Vagina (tissue), 2 donors: ENCODE results near the gene KCNIP4.

ENCODE experiments used
- POLR2A ChIP-seq, 2 donors: fragments of 450-650 bp; IDR thresholded peaks; one replicate each; pipeline ENCODE4 v1.6.1; 2017; ENCODE audit warnings: antibody characterized with exemption in 2 of 2, mild to moderate bottlenecking in 2 of 2, moderate library complexity in 2 of 2
- POLR2AphosphoS5 ChIP-seq, 2 donors: sonication (generic); formaldehyde crosslinking; IDR thresholded peaks; one replicate each; pipeline ENCODE4 v1.9.0; 2017; ENCODE audit warnings: antibody characterized with exemption in 2 of 2, mild to moderate bottlenecking in 2 of 2, low read depth in 1 of 2; ENCODE audit not compliant: insufficient read depth in 1 of 2
- TF ChIP-seq, protein P1 (sequence below), 3 experiments: fragments of 450-650 bp in 2 of 3; fragments of 200-600 bp in 1 of 3; sonication (generic) in 1 of 3; IDR thresholded peaks; one replicate each; pipeline ENCODE4 v1.5.1; 2017 to 2019; ENCODE audit warnings: antibody characterized with exemption in 3 of 3, mild to moderate bottlenecking in 2 of 3, moderate library complexity in 2 of 3

GRCh38 chr4:21411086-21411485 is 537.5 kb downstream of the KCNIP4 start:
- TF ChIP-seq, protein P1, sequence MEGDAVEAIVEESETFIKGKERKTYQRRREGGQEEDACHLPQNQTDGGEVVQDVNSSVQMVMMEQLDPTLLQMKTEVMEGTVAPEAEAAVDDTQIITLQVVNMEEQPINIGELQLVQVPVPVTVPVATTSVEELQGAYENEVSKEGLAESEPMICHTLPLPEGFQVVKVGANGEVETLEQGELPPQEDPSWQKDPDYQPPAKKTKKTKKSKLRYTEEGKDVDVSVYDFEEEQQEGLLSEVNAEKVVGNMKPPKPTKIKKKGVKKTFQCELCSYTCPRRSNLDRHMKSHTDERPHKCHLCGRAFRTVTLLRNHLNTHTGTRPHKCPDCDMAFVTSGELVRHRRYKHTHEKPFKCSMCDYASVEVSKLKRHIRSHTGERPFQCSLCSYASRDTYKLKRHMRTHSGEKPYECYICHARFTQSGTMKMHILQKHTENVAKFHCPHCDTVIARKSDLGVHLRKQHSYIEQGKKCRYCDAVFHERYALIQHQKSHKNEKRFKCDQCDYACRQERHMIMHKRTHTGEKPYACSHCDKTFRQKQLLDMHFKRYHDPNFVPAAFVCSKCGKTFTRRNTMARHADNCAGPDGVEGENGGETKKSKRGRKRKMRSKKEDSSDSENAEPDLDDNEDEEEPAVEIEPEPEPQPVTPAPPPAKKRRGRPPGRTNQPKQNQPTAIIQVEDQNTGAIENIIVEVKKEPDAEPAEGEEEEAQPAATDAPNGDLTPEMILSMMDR (IDR thresholded peaks at IDR 0.05) = no peak
- TF ChIP-seq POLR2A (IDR thresholded peaks at IDR 0.05) (no peak), POLR2AphosphoS5 (IDR thresholded peaks at IDR 0.05; ENCODE audit: insufficient read depth in 1 of 2, low read depth in 1 of 2) (no peak)
